Fibroblast of skin of abdomen (primary cell): ENCODE measurements around the gene ZNF775.

Experiments used
- DNase-seq: peaks from one replicate; pipeline ENCODE4 v3.0.0-alpha.2; 2013

The ZNF775 gene

GRCh38 chr7:150444674-150445365 lies 65.7 kb downstream of the ZNF775 start:
- DNase-seq: no peak

- DNase-seq: no peak
These were observed 67.3 kb downstream of the ZNF775 start for GRCh38 chr7:150446288-150446938.
